Activated CD4-positive, alpha-beta memory T cell treated with anti-CD3 and anti-CD28 coated beads, Interleukin-2, amount 10 ng/mL, durations not matched to agents 7 days and 5 days (primary cell): ENCODE data around the gene CD93. TPM values are rescaled to one million over a fixed set of nuclear protein-coding genes. Genes with fewer than 3 reads are reported as not detected.

Experiments used
- CTCF ChIA-PET: fragments of 350-600 bp; sonication (Branson Sonifier 250); formaldehyde crosslinking; loops from one replicate; lab custom pipeline; 2021; ENCODE audit warnings: antibody characterized with exemption, inconsistent platforms; lab: Charles Lee
- POLR2A ChIA-PET: fragments of 350-600 bp; sonication (Branson Sonifier 250); formaldehyde crosslinking; loops from one replicate; lab custom pipeline; 2021; ENCODE audit warnings: antibody characterized with exemption; lab: Charles Lee
- DNase-seq: peaks from one replicate; pipeline ENCODE4 v3.0.0-alpha.2; 2020
- H3K27ac Mint-ChIP-seq: one replicate; pipeline ENCODE4 v1.8.0; 2021; ENCODE audit warnings: mild to moderate bottlenecking, mixed read lengths
- H3K27me3 Mint-ChIP-seq: one replicate; pipeline ENCODE4 v1.8.0; 2021; ENCODE audit warnings: mixed read lengths
- H3K36me3 Mint-ChIP-seq: one replicate; pipeline ENCODE4 v1.8.0; 2021; ENCODE audit warnings: low read depth, mixed read lengths
- H3K4me1 Mint-ChIP-seq: one replicate; pipeline ENCODE4 v1.8.0; 2021; ENCODE audit warnings: mixed read lengths
- H3K4me3 Mint-ChIP-seq: one replicate; pipeline ENCODE4 v1.8.0; 2021; ENCODE audit warnings: mild to moderate bottlenecking, mixed read lengths
- H3K9me3 Mint-ChIP-seq: one replicate; pipeline ENCODE4 v1.8.0; 2021; ENCODE audit warnings: mixed read lengths
- total RNA-seq, 2 experiments: library from RNA; stranded (reverse); gene quantifications; one replicate each; pipeline ENCODE4 v1.2.3, GENCODE V29; 2021

The CD93 gene
- total RNA-seq, 2 experiments from 2014 or later = 5.1 to 5.6 TPM

- H3K27ac Mint-ChIP-seq = no peak overlapping the region
- ChIA-PET CTCF (no interaction called here), POLR2A (no interaction called here)
- DNase-seq = no peak
- no peaks in the 10 kb centered on the region for H3K9me3 Mint-ChIP-seq
- H3K36me3 Mint-ChIP-seq = no peaks in the 10 kb centered on the region
- no peak overlapping the region for H3K4me3 Mint-ChIP-seq
- H3K27me3 Mint-ChIP-seq = peaks cover 23% of the 10 kb centered on the region
- no peaks in the 10 kb centered on the region for H3K4me1 Mint-ChIP-seq
Observed at GRCh38 chr20:23039136-23039875, 46.8 kb downstream of the CD93 start.

GRCh38 chr20:23037017-23037481 lies 49.1 kb downstream of the CD93 start:
- no peaks in the 10 kb centered on the region for H3K36me3 Mint-ChIP-seq
- peaks cover 11% of the 10 kb centered on the region for H3K27me3 Mint-ChIP-seq
- POLR2A ChIA-PET = no interaction called here
- CTCF ChIA-PET = no interaction called here
- no peaks in the 10 kb centered on the region for H3K4me1 Mint-ChIP-seq
- DNase-seq = no peak
- H3K27ac Mint-ChIP-seq = no peak overlapping the region
- H3K4me3 Mint-ChIP-seq = no peak overlapping the region
- H3K9me3 Mint-ChIP-seq = no peaks in the 10 kb centered on the region

GRCh38 chr20:23036371-23036770 lies 49.8 kb downstream of the CD93 start:
- H3K9me3 Mint-ChIP-seq = no peaks in the 10 kb centered on the region
- H3K4me3 Mint-ChIP-seq = no peak overlapping the region
- H3K27ac Mint-ChIP-seq = no peak overlapping the region
- H3K36me3 Mint-ChIP-seq = no peaks in the 10 kb centered on the region
- no peak for DNase-seq
- ChIA-PET CTCF (no interaction called here), POLR2A (no interaction called here)
- peaks cover 8% of the 10 kb centered on the region for H3K27me3 Mint-ChIP-seq
- no peaks in the 10 kb centered on the region for H3K4me1 Mint-ChIP-seq

- ChIA-PET CTCF (no interaction called here), POLR2A (no interaction called here)
- H3K27ac Mint-ChIP-seq = no peak overlapping the region
- H3K4me1 Mint-ChIP-seq = no peaks in the 10 kb centered on the region
- H3K36me3 Mint-ChIP-seq = no peaks in the 10 kb centered on the region
- peaks cover 8% of the 10 kb centered on the region for H3K27me3 Mint-ChIP-seq
- DNase-seq = no peak
- no peaks in the 10 kb centered on the region for H3K9me3 Mint-ChIP-seq
- no peak overlapping the region for H3K4me3 Mint-ChIP-seq
Observed at GRCh38 chr20:23035731-23036130, 50.4 kb downstream of the CD93 start.

GRCh38 chr20:23034721-23035671 lies 51.1 kb downstream of the CD93 start, which contains the start of gene SSTR4:
SSTR4 (plus strand) TSS chr20:23035312; CDS start chr20:23035484, 172 bp downstream.
- Mint-ChIP-seq H3K9me3 (no peaks in the 10 kb centered on the region), H3K27ac (no peak within 1 kb of the TSS), H3K4me3 (no peak within 1 kb of the TSS), H3K4me1 (no peaks in the 10 kb centered on the region), H3K36me3 (no peaks in the 10 kb centered on the region), H3K27me3 (peaks cover 2% of the 10 kb centered on the region)
- POLR2A ChIA-PET = no interaction called here
- CTCF ChIA-PET = no interaction called here
- DNase-seq = no peak

GRCh38 chr20:23033918-23034317 lies 52.2 kb downstream of the CD93 start:
- H3K36me3 Mint-ChIP-seq = no peaks in the 10 kb centered on the region
- no peak overlapping the region for H3K27ac Mint-ChIP-seq
- CTCF ChIA-PET = no interaction called here

GRCh38 chr20:23032750-23033078 lies 53.4 kb downstream of the CD93 start:
- Mint-ChIP-seq H3K4me3 (no peak overlapping the region), H3K27me3 (peaks cover 2% of the 10 kb centered on the region), H3K27ac (no peak overlapping the region), H3K4me1 (no peaks in the 10 kb centered on the region), H3K36me3 (no peaks in the 10 kb centered on the region), H3K9me3 (no peaks in the 10 kb centered on the region)
- no peak for DNase-seq
- ChIA-PET CTCF (no interaction called here), POLR2A (no interaction called here)

More at GRCh38 chr20:23033918-23034317, 52.2 kb downstream of the CD93 start:
- Mint-ChIP-seq H3K4me3 (no peak overlapping the region), H3K9me3 (no peaks in the 10 kb centered on the region), H3K4me1 (no peaks in the 10 kb centered on the region), H3K27me3 (peaks cover 2% of the 10 kb centered on the region)
- no peak for DNase-seq
- POLR2A ChIA-PET = interaction anchor here (0.6 kb wide), 1 partner anchor 122 kb away, joined by 3 read pairs; no protein-coding TSS in a partner anchor

- POLR2A ChIA-PET = no interaction called here
- no peak overlapping the region for H3K4me3 Mint-ChIP-seq
- CTCF ChIA-PET = no interaction called here
- H3K27ac Mint-ChIP-seq = no peak overlapping the region
- no peak for DNase-seq
- no peaks in the 10 kb centered on the region for H3K36me3 Mint-ChIP-seq
- no peaks in the 10 kb centered on the region for H3K4me1 Mint-ChIP-seq
- H3K9me3 Mint-ChIP-seq = no peaks in the 10 kb centered on the region
- peaks cover 2% of the 10 kb centered on the region for H3K27me3 Mint-ChIP-seq
Observed at GRCh38 chr20:23032056-23032749, 53.9 kb downstream of the CD93 start.

GRCh38 chr20:23031346-23031745 lies 54.8 kb downstream of the CD93 start:
- no peaks in the 10 kb centered on the region for H3K9me3 Mint-ChIP-seq
- H3K27me3 Mint-ChIP-seq = peaks cover 2% of the 10 kb centered on the region
- no peak overlapping the region for H3K27ac Mint-ChIP-seq
- H3K4me3 Mint-ChIP-seq = no peak overlapping the region
- H3K36me3 Mint-ChIP-seq = no peaks in the 10 kb centered on the region
- no peaks in the 10 kb centered on the region for H3K4me1 Mint-ChIP-seq
- no peak for DNase-seq
- CTCF ChIA-PET = no interaction called here
- POLR2A ChIA-PET = no interaction called here

Other genes with a start within 250 kb of the CD93 start
- not detected for gene SSTR4, start 51.0 kb downstream of the CD93 start, total RNA-seq
- not detected for gene THBD, start 36.7 kb downstream of the CD93 start, total RNA-seq